ENCODE measurements around the gene FLOT2.
A peak's percentile ranks its signal among the peaks of the same experiment; 100 is the strongest.

FLOT2 gene

DNA sequence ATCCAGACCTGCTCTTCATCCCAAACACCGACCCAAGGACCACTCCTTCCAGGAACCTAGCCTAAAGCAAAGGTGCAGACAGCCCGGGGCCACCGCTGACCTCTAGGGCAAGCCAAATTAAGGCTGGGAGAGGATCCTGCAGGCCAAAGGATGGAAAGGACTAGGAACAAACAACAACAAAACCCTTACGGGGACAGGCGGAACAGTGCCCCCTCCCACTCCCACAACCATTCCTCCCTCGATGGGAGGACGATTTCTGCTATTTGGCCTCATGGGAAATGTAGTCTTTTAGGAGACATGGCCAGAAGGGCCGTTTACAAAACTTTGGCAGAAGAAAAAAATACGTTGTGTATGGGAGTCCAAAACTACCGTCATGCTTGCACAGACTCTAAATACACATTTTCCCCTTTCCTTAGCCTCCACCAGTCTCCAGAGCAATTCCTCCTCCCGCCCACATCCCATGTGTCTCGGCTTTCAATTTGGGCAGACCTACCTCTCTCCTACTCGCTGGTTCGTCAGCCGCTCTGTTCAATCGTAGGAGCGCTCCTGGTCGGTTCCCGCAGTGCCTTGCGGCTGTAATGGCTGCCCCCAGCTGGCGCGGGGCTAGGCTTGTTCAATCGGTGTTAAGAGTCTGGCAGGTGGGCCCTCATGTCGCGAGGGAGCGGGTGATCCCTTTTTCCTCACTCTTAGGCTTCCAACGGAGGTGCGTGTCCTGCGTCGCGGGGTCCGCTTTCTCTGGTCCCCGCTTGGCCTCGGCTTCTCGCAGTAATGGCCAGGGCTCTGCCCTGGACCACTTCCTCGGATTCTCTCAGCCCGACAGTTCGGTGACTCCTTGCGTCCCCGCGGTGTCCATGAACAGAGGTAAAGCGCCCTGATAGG, 42.8 kb downstream of the FLOT2 start, which contains the start of gene ERAL1:
ERAL1 (plus strand) TSS at position 560 of the 879 bp plus-strand sequence; CDS start at position 579, 19 bp downstream.
- Histone ChIP-seq H3K9ac (ENCODE audit: low read depth, low read length) (peak within 1 kb of the TSS; percentile 70), H3K36me3 (ENCODE audit: insufficient read depth, low read length) (peaks cover 24% of the 10 kb centered on the region)

DNA sequence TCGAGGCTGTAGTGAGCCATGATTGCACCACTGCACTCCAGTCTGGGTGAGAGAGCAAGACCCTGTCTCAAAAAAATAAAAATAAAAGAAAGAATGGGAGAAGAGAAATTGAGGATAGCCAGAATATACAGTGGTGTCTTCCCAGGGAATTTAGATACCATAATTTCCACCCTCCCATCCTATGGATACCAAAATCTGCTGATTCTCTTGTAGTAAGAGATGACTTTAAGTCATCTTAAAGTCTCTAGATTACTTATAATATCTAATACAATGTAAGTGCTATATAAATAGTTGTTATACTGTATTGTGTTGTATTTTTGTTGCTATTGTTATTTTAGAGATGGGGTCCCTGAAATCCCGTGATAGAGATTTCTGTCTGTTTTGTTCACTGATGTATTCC, 44.2 kb downstream of the FLOT2 start:
- no peak overlapping the region for H3K27ac ChIP-seq (ENCODE audit: low read length)
- H3K4me3 ChIP-seq (ENCODE audit: low read depth in 1 of 2, low read length in 2 of 2) = no peak overlapping the region
- peaks cover 15% of the 10 kb centered on the region for H3K79me2 ChIP-seq (ENCODE audit: insufficient read depth, low read length)
- TF ChIP-seq EZH2 (IDR thresholded peaks at IDR 0.05; ENCODE audit: borderline replicate concordance, low read depth, low read length, severe bottlenecking) = no peak
- TF ChIP-seq, protein P1, sequence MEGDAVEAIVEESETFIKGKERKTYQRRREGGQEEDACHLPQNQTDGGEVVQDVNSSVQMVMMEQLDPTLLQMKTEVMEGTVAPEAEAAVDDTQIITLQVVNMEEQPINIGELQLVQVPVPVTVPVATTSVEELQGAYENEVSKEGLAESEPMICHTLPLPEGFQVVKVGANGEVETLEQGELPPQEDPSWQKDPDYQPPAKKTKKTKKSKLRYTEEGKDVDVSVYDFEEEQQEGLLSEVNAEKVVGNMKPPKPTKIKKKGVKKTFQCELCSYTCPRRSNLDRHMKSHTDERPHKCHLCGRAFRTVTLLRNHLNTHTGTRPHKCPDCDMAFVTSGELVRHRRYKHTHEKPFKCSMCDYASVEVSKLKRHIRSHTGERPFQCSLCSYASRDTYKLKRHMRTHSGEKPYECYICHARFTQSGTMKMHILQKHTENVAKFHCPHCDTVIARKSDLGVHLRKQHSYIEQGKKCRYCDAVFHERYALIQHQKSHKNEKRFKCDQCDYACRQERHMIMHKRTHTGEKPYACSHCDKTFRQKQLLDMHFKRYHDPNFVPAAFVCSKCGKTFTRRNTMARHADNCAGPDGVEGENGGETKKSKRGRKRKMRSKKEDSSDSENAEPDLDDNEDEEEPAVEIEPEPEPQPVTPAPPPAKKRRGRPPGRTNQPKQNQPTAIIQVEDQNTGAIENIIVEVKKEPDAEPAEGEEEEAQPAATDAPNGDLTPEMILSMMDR (IDR thresholded peaks at IDR 0.05; ENCODE audit: borderline replicate concordance, extremely low read depth, low read length, poor library complexity, severe bottlenecking) = no peak
- ATAC-seq (ENCODE audit: insufficient read depth, low read depth) = no peak
- H3K4me2 ChIP-seq (ENCODE audit: insufficient read depth, low read length) = no peak overlapping the region
- no peak for DNase-seq
- peak overlapping the region; percentile 53; the same call in 1 of the 2 replicates for H2AFZ ChIP-seq (ENCODE audit: low read depth, low read length)
- H3K4me1 ChIP-seq (ENCODE audit: insufficient read depth, low read length) = peaks cover 21% of the 10 kb centered on the region
- no peaks in the 10 kb centered on the region for H4K20me1 ChIP-seq (ENCODE audit: insufficient read depth, low read length)
- no peaks in the 10 kb centered on the region for H3K9me3 ChIP-seq (ENCODE audit: insufficient read depth, low read length, severe bottlenecking)
- no peaks in the 10 kb centered on the region for H3K27me3 ChIP-seq (ENCODE audit: insufficient read depth, low read length, poor library complexity)
- H3K9ac ChIP-seq (ENCODE audit: low read depth, low read length) = no peak overlapping the region
- peaks cover 13% of the 10 kb centered on the region for H3K36me3 ChIP-seq (ENCODE audit: insufficient read depth, low read length)

More for the DNA sequence above, 42.8 kb downstream of the FLOT2 start, which contains the start of gene ERAL1:
- TF ChIP-seq, protein P1 (IDR thresholded peaks at IDR 0.05; ENCODE audit: borderline replicate concordance, extremely low read depth, low read length, poor library complexity, severe bottlenecking) = peak; percentile 22
- TF ChIP-seq EZH2 (IDR thresholded peaks at IDR 0.05; ENCODE audit: borderline replicate concordance, low read depth, low read length, severe bottlenecking) = no peak
- H2AFZ ChIP-seq (ENCODE audit: low read depth, low read length) = peak within 1 kb of the TSS; percentile 92
- ATAC-seq (ENCODE audit: insufficient read depth, low read depth) (peak; percentile 100), DNase-seq (peak; percentile 90)
- H3K9me3 ChIP-seq (ENCODE audit: insufficient read depth, low read length, severe bottlenecking) = no peaks in the 10 kb centered on the region
- peak within 1 kb of the TSS; percentile 78 for H3K4me2 ChIP-seq (ENCODE audit: insufficient read depth, low read length)
- H3K4me1 ChIP-seq (ENCODE audit: insufficient read depth, low read length) = peaks cover 21% of the 10 kb centered on the region
- H3K4me3 ChIP-seq (ENCODE audit: low read depth in 1 of 2, low read length in 2 of 2) = peak within 1 kb of the TSS; percentile 78 to 82
- peak within 1 kb of the TSS; percentile 74 for H3K27ac ChIP-seq (ENCODE audit: low read length)
- H3K79me2 ChIP-seq (ENCODE audit: insufficient read depth, low read length) = peaks cover 15% of the 10 kb centered on the region
- no peaks in the 10 kb centered on the region for H3K27me3 ChIP-seq (ENCODE audit: insufficient read depth, low read length, poor library complexity)
- no peaks in the 10 kb centered on the region for H4K20me1 ChIP-seq (ENCODE audit: insufficient read depth, low read length)

DNA sequence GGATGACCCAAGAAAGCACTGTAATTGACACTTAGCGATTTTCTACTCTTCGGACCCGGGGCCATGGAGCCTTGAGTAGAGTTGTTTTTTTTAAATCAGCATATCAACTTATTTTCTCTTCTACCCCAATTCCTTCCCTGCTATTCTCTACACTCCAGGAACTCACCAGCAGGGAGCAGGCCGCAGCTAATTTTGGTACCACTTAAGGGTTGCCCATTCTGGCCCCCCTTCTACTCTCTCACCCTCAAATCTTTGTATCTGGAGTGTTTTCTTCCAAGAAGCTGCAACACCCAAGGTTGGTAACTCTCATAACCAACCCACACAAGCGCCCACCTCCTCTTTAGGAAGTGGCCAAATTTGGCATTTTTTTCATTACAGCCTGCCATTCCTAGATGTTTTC, 48.3 kb downstream of the FLOT2 start:
- no peak overlapping the region for H2AFZ ChIP-seq (ENCODE audit: low read depth, low read length)
- peaks cover 7% of the 10 kb centered on the region for H3K4me1 ChIP-seq (ENCODE audit: insufficient read depth, low read length)
- no peak overlapping the region for H3K9ac ChIP-seq (ENCODE audit: low read depth, low read length)
- no peak overlapping the region for H3K4me2 ChIP-seq (ENCODE audit: insufficient read depth, low read length)
- no peak overlapping the region for H3K4me3 ChIP-seq (ENCODE audit: low read depth in 1 of 2, low read length in 2 of 2)
- no peaks in the 10 kb centered on the region for H3K36me3 ChIP-seq (ENCODE audit: insufficient read depth, low read length)
- H3K9me3 ChIP-seq (ENCODE audit: insufficient read depth, low read length, severe bottlenecking) = no peaks in the 10 kb centered on the region
- ATAC-seq (ENCODE audit: insufficient read depth, low read depth) = peak; percentile 52; the same call in 1 of the 3 replicates
- DNase-seq = no peak
- no peaks in the 10 kb centered on the region for H3K27me3 ChIP-seq (ENCODE audit: insufficient read depth, low read length, poor library complexity)
- TF ChIP-seq, protein P1 (IDR thresholded peaks at IDR 0.05; ENCODE audit: borderline replicate concordance, extremely low read depth, low read length, poor library complexity, severe bottlenecking) = peak; percentile 21
- TF ChIP-seq EZH2 (IDR thresholded peaks at IDR 0.05; ENCODE audit: borderline replicate concordance, low read depth, low read length, severe bottlenecking) = no peak
- no peak overlapping the region for H3K27ac ChIP-seq (ENCODE audit: low read length)
- H3K79me2 ChIP-seq (ENCODE audit: insufficient read depth, low read length) = no peaks in the 10 kb centered on the region
- no peaks in the 10 kb centered on the region for H4K20me1 ChIP-seq (ENCODE audit: insufficient read depth, low read length)
